Measurements from ENCODE around the gene PKP2. TPM values are rescaled to one million over a fixed set of nuclear protein-coding genes. Genes with fewer than 3 reads are reported as not detected.

The PKP2 gene
- total and polyA plus RNA-seq, 9 of the 15 experiments (the other 6 are each of a cell fraction or from before 2014, with no cell fraction given) = 1.6 to 4.2 (median 2.8) TPM

DNA sequence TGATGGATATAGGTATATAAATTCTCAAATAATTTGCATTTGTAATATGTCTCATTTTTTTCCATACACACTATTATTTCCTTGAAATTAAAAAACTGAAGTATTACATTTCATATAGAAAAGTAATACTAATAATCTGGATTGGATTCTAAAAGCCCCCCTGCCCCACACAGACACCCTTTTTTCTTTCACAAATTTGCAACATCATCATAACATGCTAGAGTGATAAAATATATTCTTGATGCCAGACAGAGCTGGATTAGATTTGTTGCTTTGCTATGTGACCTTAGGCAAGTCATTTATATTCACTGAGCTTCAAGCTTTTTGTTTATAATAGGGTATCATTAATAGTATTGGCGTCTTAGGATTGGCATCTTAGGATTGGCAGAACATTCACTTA lies 6.7 kb upstream of the PKP2 start (continued):
- TF ChIP-seq ZNF316 (IDR thresholded peaks at IDR 0.05) = peak; percentile 60

DNA sequence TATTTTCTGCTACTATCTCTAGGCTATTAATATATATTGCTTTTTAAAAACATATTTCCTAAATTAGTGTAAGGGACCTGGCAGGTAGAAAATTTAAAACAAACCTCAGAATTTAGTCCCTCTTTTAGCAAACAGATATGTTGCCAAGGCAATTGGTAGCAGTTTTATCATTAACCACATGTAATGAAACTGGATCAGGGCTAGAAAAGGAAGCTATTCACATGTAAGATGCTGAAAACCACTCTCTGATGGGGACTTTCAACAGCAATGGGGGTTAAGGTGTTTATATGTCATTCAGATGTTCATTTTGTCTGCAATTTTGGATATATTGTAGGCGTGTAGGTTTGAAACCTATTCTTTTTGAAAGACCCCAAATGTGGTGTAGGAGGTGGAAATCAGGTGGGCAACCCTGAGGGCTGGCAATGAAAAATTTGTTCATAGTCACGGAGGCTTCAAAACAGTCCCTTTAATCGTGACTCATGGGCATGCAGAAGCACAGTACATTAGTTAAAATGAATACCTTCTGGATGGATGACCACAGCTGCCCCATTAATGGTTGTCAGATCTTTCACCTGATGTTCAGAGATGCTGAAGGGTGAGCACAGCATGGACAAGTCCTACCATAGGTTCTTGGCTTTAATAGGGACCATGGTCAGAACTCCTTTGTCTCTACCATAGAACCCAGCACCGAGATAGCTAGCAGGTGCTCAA lies 5.9 kb upstream of the PKP2 start:
- H3K36me3 ChIP-seq (ENCODE audit: control insufficient read depth, insufficient read depth, low read length) = no peaks in the 10 kb centered on the region
- no peaks in the 10 kb centered on the region for H3K27me3 ChIP-seq (ENCODE audit: control insufficient read depth in 2 of 2, insufficient read depth in 2 of 2, low read length in 2 of 2)
- no peak overlapping the region for H3K27ac ChIP-seq (ENCODE audit: extremely low read depth, low read depth, low read length)
- ChIA-PET POLR2A (no interaction called here), CTCF (ENCODE audit: low intra/inter-chr PET ratio) (no interaction called here)
- in situ Hi-C loops (cut with MboI) (no loop called here), intact Hi-C loops (cut with micrococcal nuclease) (no loop called here)
- no peak overlapping the region for H3K4me3 ChIP-seq
- H3K9me3 ChIP-seq (replicated peaks; ENCODE audit: control insufficient read depth, insufficient read depth, low read depth, low read length) = no peaks in the 10 kb centered on the region
- no peak overlapping the region for H3K4me2 ChIP-seq (ENCODE audit: insufficient read depth, low read length)
- no TSS peak for BruUV-seq (replicated peaks)
- ATAC-seq (no peak), FAIRE-seq (no peak), DNase-seq (ENCODE audit: extremely low read depth in 1 of 4, low spot score in 3 of 4) (no peak)
- H3K9ac ChIP-seq (ENCODE audit: insufficient read depth in 1 of 2, low read depth in 2 of 2, low read length in 2 of 2) = no peak overlapping the region
- TF ChIP-seq SIX5 (IDR thresholded peaks at IDR 0.05; ENCODE audit: borderline replicate concordance in 1 of 2, insufficient read depth in 1 of 2, low read depth in 1 of 2, low read length in 2 of 2) (no peak), CC2D1A (IDR thresholded peaks at IDR 0.05) (no peak), ZNF12 (CRISPR knock-in tag; IDR thresholded peaks at IDR 0.05) (no peak), PRMT5 (CRISPR knock-in tag; IDR thresholded peaks at IDR 0.05) (no peak)
- TF ChIP-seq, protein P1, sequence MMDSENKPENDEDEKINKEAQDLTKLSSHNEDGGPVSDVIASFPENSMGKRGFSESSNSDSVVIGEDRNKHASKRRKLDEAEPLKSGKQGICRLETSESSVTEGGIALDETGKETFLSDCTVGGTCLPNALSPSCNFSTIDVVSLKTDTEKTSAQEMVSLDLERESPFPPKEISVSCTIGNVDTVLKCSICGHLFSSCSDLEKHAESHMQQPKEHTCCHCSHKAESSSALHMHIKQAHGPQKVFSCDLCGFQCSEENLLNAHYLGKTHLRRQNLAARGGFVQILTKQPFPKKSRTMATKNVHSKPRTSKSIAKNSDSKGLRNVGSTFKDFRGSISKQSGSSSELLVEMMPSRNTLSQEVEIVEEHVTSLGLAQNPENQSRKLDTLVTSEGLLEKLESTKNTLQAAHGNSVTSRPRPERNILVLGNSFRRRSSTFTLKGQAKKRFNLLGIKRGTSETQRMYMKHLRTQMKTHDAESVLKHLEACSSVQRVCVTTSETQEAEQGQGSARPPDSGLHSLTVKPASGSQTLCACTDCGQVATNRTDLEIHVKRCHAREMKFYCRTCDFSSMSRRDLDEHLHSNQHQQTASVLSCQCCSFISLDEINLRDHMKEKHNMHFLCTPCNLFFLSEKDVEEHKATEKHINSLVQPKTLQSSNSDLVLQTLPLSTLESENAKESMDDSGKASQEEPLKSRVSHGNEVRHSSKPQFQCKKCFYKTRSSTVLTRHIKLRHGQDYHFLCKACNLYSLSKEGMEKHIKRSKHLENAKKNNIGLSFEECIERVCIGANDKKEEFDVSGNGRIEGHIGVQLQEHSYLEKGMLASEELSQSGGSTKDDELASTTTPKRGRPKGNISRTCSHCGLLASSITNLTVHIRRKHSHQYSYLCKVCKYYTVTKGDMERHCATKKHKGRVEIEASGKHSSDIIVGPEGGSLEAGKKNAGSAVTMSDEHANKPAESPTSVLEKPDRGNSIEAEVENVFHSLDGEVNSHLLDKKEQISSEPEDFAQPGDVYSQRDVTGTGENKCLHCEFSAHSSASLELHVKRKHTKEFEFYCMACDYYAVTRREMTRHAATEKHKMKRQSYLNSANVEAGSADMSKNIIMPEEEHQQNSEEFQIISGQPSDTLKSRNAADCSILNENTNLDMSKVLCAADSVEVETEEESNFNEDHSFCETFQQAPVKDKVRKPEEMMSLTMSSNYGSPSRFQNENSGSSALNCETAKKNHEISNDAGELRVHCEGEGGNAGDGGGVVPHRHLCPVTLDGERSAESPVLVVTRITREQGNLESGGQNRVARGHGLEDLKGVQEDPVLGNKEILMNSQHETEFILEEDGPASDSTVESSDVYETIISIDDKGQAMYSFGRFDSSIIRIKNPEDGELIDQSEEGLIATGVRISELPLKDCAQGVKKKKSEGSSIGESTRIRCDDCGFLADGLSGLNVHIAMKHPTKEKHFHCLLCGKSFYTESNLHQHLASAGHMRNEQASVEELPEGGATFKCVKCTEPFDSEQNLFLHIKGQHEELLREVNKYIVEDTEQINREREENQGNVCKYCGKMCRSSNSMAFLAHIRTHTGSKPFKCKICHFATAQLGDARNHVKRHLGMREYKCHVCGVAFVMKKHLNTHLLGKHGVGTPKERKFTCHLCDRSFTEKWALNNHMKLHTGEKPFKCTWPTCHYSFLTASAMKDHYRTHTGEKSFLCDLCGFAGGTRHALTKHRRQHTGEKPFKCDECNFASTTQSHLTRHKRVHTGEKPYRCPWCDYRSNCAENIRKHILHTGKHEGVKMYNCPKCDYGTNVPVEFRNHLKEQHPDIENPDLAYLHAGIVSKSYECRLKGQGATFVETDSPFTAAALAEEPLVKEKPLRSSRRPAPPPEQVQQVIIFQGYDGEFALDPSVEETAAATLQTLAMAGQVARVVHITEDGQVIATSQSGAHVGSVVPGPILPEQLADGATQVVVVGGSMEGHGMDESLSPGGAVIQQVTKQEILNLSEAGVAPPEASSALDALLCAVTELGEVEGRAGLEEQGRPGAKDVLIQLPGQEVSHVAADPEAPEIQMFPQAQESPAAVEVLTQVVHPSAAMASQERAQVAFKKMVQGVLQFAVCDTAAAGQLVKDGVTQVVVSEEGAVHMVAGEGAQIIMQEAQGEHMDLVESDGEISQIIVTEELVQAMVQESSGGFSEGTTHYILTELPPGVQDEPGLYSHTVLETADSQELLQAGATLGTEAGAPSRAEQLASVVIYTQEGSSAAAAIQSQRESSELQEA (IDR thresholded peaks at IDR 0.05; ENCODE audit: low read depth) = no peak
- H4K20me1 ChIP-seq (replicated peaks; ENCODE audit: control insufficient read depth, insufficient read depth, low read length) = no peaks in the 10 kb centered on the region
- no peaks in the 10 kb centered on the region; a peak in 1 of 5 replicates for H3K4me1 ChIP-seq (replicated peaks in 1 of 2; ENCODE audit: control insufficient read depth in 2 of 2, insufficient read depth in 2 of 2, low read length in 2 of 2)
- no peaks in the 10 kb centered on the region for H3K9me1 ChIP-seq (ENCODE audit: control insufficient read depth, insufficient read depth, low read length)
- 13% methylated on average over 4 of the region's 4 CpGs for WGBS (ENCODE audit: insufficient coverage, low coverage, missing lambda C conversion rate)
- H3K79me2 ChIP-seq (ENCODE audit: control insufficient read depth, insufficient read depth, low read length) = no peaks in the 10 kb centered on the region
- no peak overlapping the region for H2AFZ ChIP-seq (ENCODE audit: low read depth, low read length)
